Measurements from ENCODE around the gene COPG2. TPM values are rescaled to one million over a fixed set of nuclear protein-coding genes. Genes with fewer than 3 reads are reported as not detected.

Gene COPG2
- total RNA-seq, 1 donor from 2014 or later, result 31.2 TPM

GRCh38 chr7:130703851-130704250, 35.3 kb upstream of the COPG2 start:
- peaks cover 52% of the 10 kb centered on the region for H3K27me3 Mint-ChIP-seq (ENCODE audit: unreplicated experiment)
- no peak overlapping the region for H3K4me3 Mint-ChIP-seq (ENCODE audit: unreplicated experiment)
- H3K9me3 Mint-ChIP-seq (ENCODE audit: unreplicated experiment), result peaks cover 13% of the 10 kb centered on the region
- H3K27ac Mint-ChIP-seq (ENCODE audit: unreplicated experiment), result no peak overlapping the region
- no peak for DNase-seq (ENCODE audit: extremely low spot score, unreplicated experiment)
- no peaks in the 10 kb centered on the region for H3K36me3 Mint-ChIP-seq (ENCODE audit: unreplicated experiment)
- no peaks in the 10 kb centered on the region for H3K4me1 Mint-ChIP-seq (ENCODE audit: unreplicated experiment)
- no peak for TF ChIP-seq CTCF (IDR thresholded peaks at IDR 0.05)

- no peak overlapping the region for H3K4me3 Mint-ChIP-seq (ENCODE audit: unreplicated experiment)
- H3K27me3 Mint-ChIP-seq (ENCODE audit: unreplicated experiment), result peaks cover 44% of the 10 kb centered on the region
- TF ChIP-seq CTCF (IDR thresholded peaks at IDR 0.05), result no peak
- peaks cover 8% of the 10 kb centered on the region for H3K9me3 Mint-ChIP-seq (ENCODE audit: unreplicated experiment)
- H3K4me1 Mint-ChIP-seq (ENCODE audit: unreplicated experiment), result no peaks in the 10 kb centered on the region
- H3K36me3 Mint-ChIP-seq (ENCODE audit: unreplicated experiment), result no peaks in the 10 kb centered on the region
- DNase-seq (ENCODE audit: extremely low spot score, unreplicated experiment), result no peak
- H3K27ac Mint-ChIP-seq (ENCODE audit: unreplicated experiment), result no peak overlapping the region
These were observed 33.1 kb upstream of the COPG2 start for GRCh38 chr7:130701650-130702049.

- Mint-ChIP-seq H3K4me3 (ENCODE audit: unreplicated experiment) (no peak overlapping the region), H3K27ac (ENCODE audit: unreplicated experiment) (no peak overlapping the region), H3K4me1 (ENCODE audit: unreplicated experiment) (no peaks in the 10 kb centered on the region), H3K9me3 (ENCODE audit: unreplicated experiment) (no peaks in the 10 kb centered on the region), H3K27me3 (ENCODE audit: unreplicated experiment) (peaks cover 35% of the 10 kb centered on the region), H3K36me3 (ENCODE audit: unreplicated experiment) (no peaks in the 10 kb centered on the region)
- DNase-seq (ENCODE audit: extremely low spot score, unreplicated experiment), result no peak
- no peak for TF ChIP-seq CTCF (IDR thresholded peaks at IDR 0.05)
These were observed 32.2 kb upstream of the COPG2 start for GRCh38 chr7:130700760-130701159.

- no peak overlapping the region for H3K27ac Mint-ChIP-seq (ENCODE audit: unreplicated experiment)
- no peak for TF ChIP-seq CTCF (IDR thresholded peaks at IDR 0.05)
- no peaks in the 10 kb centered on the region for H3K36me3 Mint-ChIP-seq (ENCODE audit: unreplicated experiment)
- H3K4me3 Mint-ChIP-seq (ENCODE audit: unreplicated experiment), result no peak overlapping the region
- H3K9me3 Mint-ChIP-seq (ENCODE audit: unreplicated experiment), result no peaks in the 10 kb centered on the region
- no peaks in the 10 kb centered on the region for H3K4me1 Mint-ChIP-seq (ENCODE audit: unreplicated experiment)
- no peak for DNase-seq (ENCODE audit: extremely low spot score, unreplicated experiment)
- H3K27me3 Mint-ChIP-seq (ENCODE audit: unreplicated experiment), result peaks cover 34% of the 10 kb centered on the region
These were observed 31.1 kb upstream of the COPG2 start for GRCh38 chr7:130699686-130700085.

- no peaks in the 10 kb centered on the region for H3K36me3 Mint-ChIP-seq (ENCODE audit: unreplicated experiment)
These were observed 29.3 kb upstream of the COPG2 start for GRCh38 chr7:130697820-130698219.

More at GRCh38 chr7:130697820-130698219, 29.3 kb upstream of the COPG2 start:
- no peak overlapping the region for H3K4me3 Mint-ChIP-seq (ENCODE audit: unreplicated experiment)
- no peak overlapping the region for H3K27ac Mint-ChIP-seq (ENCODE audit: unreplicated experiment)
- H3K9me3 Mint-ChIP-seq (ENCODE audit: unreplicated experiment), result no peaks in the 10 kb centered on the region
- peaks cover 28% of the 10 kb centered on the region for H3K27me3 Mint-ChIP-seq (ENCODE audit: unreplicated experiment)
- DNase-seq (ENCODE audit: extremely low spot score, unreplicated experiment), result no peak
- no peak for TF ChIP-seq CTCF (IDR thresholded peaks at IDR 0.05)
- H3K4me1 Mint-ChIP-seq (ENCODE audit: unreplicated experiment), result no peaks in the 10 kb centered on the region
